ENCODE measurements around the gene GLDC.

DNA sequence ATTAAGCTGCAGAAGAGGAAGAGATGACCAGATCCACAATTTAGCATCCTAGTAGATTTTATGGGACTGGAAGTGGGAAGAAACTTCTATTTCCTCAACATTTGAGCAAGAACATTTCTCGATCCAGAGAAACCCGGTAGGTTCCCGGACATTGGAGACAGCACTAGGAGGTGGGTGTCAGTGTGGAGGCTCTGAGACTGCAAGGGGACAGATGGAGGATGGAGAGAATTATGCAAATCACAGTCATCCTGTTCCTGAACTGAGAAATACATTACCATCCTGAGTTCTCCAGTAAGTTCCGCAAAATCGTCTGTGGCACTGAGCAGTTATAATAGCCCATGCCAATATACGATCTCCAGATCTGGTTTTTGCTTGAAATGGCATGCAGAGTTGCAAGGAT lies 25.6 kb downstream of the GLDC start:
- TF ChIP-seq YY1 (IDR thresholded peaks at IDR 0.05; ENCODE audit: insufficient read depth, insufficient read length) (no peak), ZNF274 (IDR thresholded peaks at IDR 0.05; ENCODE audit: low read depth, low read length) (no peak), SUZ12 (IDR thresholded peaks at IDR 0.05; ENCODE audit: extremely low read depth, insufficient read depth, insufficient read length) (no peak)

All from NT2/D1 (cell line).